HG03439 (cell line): ENCODE results near the gene LAPTM4A.
A peak's percentile ranks its signal among the peaks of the same experiment; 100 is the strongest.
"Not testable (repeated sequence)": the region's sequence is repeated elsewhere in the genome, so short reads cannot be mapped to it uniquely, and the experiment has no call there.

Experiments
- ATAC-seq: cut with Tn5 transposase; IDR thresholded peaks from one replicate; pipeline ENCODE4 v1.9.1; 2021; ENCODE audit warnings: mild to moderate bottlenecking, moderate library complexity; ENCODE audit not compliant: unreplicated experiment

The LAPTM4A gene

DNA sequence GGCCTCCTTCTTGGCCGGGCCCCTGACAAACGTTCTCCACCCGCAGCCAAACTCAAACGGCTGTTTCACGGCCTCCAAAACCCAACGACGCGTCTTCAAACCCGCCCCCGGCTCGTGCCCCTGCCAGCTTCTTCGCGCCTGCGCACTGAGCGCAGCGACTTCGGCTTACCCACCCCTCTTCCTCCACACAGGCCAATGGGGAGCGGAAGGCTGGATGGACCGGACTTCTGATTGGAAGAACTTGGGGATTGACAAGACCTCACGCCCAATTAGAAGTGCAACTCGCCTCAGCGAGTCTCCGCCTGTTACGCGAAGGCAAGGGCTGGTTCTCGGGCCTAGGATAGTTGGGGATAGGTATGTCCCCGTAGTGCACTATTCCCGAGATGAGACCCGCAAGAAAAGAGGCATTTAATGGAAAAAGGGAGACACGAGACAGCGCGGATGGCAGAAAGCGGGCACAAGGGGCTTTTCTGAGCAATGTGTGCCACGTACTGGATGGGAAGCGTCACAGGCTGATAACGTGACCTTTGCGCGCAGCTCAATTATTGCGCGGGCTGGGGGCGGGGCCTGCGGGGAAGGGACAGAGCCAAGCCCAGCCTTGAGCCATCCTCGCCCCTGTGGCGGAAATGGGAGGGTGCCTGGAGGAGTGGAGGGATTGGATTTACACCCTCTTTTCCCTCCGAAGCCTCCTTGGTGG lies at the start of gene LAPTM4A:
LAPTM4A (minus strand) TSS at position 97 of the 697 bp plus-strand sequence. CDS start 108 bp downstream, outside the sequence.
- peak; percentile 98 for ATAC-seq

DNA sequence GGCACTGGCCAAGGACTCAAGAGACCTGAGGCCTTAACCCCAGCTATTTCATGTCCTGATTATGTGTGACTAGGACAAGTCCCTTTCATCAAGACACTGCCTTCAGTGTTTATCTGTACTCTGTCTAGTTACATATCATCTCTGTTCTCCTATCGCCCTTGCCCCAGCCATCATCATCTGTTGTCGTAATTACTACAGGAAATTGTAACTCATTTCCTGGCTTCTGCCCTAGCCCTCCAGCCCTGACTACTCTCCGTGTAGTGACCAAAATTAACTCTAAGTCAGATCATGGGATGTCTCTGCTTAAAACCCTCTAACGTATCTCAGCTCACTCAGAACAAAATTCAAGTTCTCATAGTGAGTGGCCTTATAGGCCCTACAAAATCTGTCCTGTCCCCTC lies 49.3 kb upstream of the LAPTM4A start:
- ATAC-seq, result no peak

- no peak for ATAC-seq
These were observed 48.4 kb upstream of the LAPTM4A start for GRCh38 chr2:20099780-20100179.

GRCh38 chr2:20097889-20098714 lies 46.7 kb upstream of the LAPTM4A start:
- peak; percentile 97 for ATAC-seq

GRCh38 chr2:20095469-20095868 lies 44.0 kb upstream of the LAPTM4A start:
- ATAC-seq, result no peak

DNA sequence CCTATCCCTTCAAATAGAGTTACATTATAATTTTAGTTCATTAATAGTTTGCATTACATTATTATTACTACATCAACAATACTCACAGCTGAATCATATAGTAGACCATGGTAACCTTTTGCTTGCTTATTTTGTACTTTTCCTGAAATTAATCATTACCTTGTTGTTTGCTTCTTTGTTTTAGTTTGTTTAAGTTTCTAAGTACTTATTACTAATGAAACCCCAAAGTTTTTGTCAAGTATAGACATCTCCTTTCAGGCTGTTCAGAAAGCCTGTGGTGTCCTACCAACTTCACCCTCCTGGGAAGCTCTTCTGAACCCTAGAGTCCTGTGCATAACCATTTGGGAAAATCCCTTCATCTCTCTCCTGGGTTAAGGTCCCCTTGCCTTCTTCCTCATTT lies 43.5 kb upstream of the LAPTM4A start:
- no peak for ATAC-seq

GRCh38 chr2:20094142-20094755 lies 42.8 kb upstream of the LAPTM4A start:
- no peak for ATAC-seq

DNA sequence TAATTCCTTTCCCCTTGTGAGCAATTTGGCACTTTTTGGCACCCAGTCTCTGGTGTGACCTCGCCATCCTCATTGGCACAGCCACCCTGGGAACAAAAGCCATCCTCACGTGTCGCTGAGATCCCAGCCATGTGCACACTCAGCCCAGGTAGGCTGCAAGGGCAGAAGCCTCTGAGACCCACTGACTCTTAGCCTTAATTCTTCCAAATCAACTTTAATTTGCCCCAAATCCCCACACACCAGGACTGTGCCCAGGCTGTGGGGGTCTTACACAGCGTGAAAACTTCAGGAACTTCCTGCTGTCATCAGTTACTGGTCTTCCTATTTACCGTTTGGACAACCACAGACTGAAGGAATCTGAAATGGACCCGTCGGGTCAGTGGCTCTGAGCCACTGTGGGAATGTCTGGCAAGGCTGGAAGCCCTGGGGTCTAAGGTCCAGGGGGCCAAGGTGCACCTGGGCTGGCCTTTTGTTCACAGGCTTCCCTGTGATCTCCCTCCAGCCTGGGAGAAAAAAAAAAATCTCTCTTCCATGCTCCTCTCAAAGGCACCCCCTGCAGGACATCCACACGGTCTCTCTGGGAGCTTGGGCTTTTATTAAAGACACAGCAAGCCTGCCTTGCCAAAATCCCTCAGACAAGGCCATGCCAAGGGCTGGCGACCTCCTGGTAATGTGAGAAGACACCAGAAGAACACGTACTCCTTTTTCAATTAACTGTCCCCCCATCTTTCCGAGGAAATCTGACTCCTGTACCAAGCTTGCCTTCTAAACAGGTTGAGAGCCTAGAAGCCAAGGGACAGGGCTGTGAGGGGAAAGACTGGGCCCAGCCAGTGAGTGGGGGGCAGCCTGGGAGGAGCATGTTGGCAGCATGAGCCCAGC lies 42.1 kb upstream of the LAPTM4A start:
- no peak for ATAC-seq

GRCh38 chr2:20092901-20093235 lies 41.4 kb upstream of the LAPTM4A start:
- no peak for ATAC-seq

DNA sequence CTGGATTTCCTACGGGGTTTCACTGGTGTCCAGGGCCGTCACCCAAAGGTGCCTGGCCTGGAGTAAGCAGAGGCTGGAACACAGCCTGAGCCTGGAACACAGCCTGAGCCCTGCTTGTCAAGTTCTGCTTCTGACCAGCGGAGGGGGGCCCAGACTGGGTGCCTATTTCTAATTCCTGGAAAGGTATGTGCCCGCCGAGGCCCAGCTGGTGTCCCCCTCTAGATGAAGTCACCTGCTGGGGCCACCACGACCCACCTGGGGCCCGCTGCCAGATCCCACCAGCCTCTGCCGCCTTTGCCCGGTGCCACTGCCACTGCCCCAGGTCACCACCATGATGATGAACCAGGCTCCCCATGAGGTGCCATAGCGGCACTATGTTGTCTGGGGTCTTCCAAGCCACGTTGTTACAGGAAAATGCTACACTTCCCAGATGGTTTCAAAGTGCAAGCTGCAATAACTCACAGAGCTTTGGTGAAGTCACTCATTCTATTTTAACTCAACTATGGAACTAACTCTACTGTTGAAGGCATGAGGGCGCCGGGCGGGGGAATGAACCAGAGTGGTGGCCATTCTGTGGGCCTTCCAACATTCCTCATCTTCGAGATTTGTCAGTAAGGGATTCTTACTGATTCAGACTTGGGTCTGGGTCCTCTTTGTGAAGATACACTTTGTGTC lies 40.9 kb upstream of the LAPTM4A start:
- no peak for ATAC-seq

GRCh38 chr2:20091305-20091991 lies 40.0 kb upstream of the LAPTM4A start:
- no peak for ATAC-seq

DNA sequence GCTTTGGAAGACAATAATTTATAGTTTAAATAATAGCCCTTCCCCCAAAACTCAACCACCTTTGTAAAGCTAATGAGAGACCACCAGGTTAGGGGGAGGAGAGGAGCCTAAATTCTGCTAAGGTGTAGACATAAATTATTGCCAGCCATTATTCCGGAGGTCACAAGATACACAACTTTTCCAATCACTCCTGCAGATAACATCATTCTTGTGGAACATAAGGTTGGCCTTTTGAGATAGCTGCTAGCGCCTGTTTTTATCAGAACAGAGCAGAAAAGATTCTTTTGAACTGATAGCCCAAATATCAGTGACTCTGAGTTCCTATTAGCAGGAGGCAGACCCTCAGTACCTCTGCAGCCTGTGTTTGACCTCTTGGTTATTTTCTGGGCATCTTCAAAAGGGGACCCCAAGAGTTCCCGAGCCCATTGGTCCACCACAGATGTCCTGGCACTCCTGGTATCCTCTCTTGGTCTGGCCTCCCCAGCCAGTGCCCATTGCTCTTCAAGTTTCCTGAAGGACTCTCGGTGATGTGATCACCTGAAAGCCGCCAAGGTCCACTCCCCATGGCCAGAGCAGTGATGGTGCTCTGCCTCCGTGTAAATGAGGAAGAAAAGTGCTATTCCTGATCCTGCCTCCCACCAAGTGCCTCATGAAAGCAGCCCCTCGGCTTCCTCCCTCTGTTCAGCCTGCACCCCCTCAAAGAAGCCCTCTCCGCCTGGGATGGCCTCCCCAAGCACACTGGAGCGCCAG lies 38.5 kb upstream of the LAPTM4A start:
- no peak for ATAC-seq

DNA sequence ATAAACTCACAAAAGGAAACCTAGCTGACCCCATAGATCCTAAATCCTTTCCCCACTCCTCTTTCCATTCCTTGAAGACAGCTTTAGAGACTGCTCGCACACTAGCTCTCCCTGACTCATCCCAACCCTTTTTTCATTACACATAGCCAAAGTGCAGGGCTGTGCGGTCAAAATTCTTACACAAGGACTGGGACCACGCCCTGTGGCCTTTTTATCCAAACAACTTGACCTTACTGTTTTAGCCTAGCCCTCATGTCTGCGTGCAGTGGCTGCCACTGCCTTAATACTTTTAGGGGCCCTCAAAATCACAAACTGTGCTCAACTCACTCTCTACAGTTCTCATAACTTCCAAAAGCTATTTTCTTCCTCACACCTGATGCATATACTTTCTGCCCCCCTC lies 34.5 kb upstream of the LAPTM4A start:
- ATAC-seq, result not testable (repeated sequence)

DNA sequence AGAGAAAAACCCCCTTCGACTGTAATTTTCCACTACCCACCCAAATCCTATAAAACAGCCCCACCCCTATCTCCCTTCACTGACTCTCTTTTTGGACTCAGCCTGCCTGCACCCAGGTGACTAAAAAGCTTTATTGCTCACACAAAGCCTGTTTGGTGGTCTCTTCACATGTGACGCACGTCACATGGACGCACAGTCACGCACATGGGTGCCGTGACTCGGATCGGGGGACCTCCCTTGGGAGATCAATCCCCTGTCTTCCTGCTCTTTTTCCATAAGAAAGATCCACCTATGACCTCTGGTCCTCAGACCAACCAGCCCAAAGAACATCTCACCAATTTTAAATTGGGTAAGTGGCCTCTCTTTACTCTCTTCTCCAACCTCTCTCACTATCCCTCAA lies 31.4 kb upstream of the LAPTM4A start:
- ATAC-seq, result not testable (repeated sequence)

DNA sequence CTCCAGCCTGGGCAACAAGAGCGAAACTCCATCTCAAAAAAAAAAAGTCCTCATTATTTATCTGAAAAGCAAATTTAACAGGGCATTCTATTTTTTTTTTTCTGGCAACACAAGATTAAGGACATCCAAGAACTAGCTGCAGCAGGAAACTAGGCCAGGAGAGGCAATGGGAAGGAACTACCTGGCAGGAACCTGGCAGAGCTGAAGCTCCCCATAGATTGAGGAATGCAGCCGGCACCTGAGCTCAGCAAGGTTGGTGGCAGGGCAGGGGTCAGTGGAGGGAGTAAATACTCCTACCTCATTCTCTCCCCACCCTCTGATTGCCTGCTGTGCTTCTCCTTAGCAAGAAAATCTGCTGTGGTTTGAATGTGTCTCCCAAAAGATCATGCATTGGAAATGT lies 30.4 kb upstream of the LAPTM4A start:
- ATAC-seq, result no peak

DNA sequence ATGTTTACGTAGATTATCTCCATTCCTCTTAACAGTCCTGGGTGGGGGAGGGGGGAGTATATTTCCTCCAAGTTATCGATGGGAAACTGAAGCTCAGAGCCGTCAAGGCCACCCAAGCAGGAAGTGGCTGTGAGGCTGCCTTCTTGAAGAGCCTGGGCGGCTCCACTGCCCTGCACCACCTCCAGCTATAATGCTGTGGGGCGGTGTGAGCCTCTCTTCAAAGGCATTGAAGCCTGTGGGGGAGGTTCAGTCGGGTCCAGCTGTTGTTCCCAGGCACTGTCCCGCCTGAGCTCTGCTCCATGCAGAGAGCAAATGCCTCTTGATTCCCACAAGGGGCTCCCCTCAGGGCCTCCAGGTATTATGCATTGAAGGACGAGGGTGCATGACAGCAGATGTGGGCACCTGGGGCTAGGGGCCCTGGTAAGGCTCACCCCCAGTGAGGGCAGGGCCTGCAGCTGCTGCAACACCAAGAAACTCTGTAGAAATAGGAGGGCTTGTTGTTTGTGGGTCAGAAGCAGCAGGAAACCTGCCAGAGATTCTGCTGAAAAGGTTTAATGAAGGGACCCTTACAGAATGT lies 29.5 kb upstream of the LAPTM4A start:
- no peak for ATAC-seq

GRCh38 chr2:20080428-20080827 lies 29.0 kb upstream of the LAPTM4A start:
- ATAC-seq, result no peak

GRCh38 chr2:20079546-20080115 lies 28.2 kb upstream of the LAPTM4A start:
- ATAC-seq, result no peak
